ENCODE data around the gene MBOAT2. TPM values are rescaled to one million over a fixed set of nuclear protein-coding genes. Genes with fewer than 3 reads are reported as not detected.
"Not testable (repeated sequence)": the region's sequence is repeated elsewhere in the genome, so short reads cannot be mapped to it uniquely, and the experiment has no call there.

MBOAT2 gene
- total RNA-seq, 1 experiment from 2014 or later = 65.1 TPM

DNA sequence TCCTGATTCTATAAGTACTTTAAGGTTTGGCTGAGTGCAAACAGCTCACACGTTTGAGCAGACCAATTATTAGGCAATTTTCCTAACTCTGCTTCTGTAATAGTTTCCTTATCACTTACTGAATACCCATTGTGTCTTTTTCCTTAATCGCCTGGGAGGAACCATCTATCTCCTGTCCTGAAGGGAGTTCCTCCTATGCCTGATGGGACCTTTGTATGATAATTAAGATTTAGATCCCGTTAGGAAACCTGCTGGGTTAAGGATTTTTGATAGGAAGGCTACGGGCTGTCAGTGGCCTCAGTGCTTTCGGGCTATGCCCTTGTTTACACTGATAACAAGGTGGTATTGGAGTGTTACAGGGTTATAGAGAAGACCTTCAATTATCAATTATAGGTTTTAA lies 106.8 kb downstream of the MBOAT2 start:
- intact Hi-C loops (cut with micrococcal nuclease; ENCODE audit: unreplicated experiment); CTCF ChIA-PET; BruUV-seq (replicated peaks); H3K36me3 ChIP-seq (ENCODE audit: insufficient read depth, low read length, poor library complexity, severe bottlenecking); H3K9me3 ChIP-seq (ENCODE audit: low read depth, low read length, poor library complexity, severe bottlenecking); POLR2A ChIA-PET (ENCODE audit: low non-redundant PET); H3K27me3 ChIP-seq (replicated peaks; ENCODE audit: insufficient read depth, low read depth, low read length, poor library complexity); H3K4me3 ChIP-seq (ENCODE audit: low read depth, low read length, poor library complexity, severe bottlenecking); H3K4me1 ChIP-seq (ENCODE audit: insufficient read depth, low read length, poor library complexity, severe bottlenecking): not testable (repeated sequence)
- DNase-seq (ENCODE audit: low spot score) = peak; percentile 32
- H3K27ac ChIP-seq (ENCODE audit: low read depth, low read length, poor library complexity, severe bottlenecking) = peak overlapping the region; percentile 32

DNA sequence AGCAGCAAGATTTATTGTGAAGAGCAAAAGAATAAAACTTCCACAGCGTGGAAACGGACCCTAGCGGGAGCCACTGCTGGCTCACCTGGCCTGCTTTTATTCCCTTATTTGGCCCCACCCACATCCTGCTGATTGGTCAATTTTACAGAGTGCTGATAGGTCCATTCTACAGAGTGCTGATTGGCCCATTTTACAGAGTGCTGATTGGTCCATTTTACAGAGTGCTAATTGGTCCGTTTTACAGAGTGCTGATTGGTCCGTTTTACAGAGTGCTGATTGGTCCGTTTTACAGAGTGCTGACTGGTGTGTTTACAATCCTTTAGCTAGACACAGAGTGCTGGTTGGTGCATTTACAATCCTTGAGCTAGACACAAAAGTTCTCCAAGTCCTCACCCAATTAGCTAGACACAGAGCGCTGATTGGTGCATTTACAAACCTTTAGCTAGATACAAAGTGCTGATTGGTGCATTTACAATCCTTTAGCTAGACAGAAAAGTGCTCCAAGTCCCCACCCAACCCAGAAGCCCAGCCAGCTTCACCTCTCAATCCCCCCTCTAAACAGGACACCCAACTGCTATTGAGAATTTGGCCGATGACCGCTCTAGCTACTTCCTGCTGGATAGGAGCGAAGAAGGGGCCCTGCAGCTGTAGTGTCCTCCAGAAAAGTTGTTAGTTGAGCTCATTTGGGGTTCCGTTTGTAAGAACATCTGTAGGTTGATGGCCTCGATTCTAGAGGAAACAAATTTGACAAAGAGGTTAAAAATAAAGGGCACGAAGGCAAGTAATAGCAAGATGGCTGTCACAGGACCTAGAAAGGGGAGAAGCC lies 108.2 kb downstream of the MBOAT2 start:
- H3K4me3 ChIP-seq (ENCODE audit: low read depth, low read length, poor library complexity, severe bottlenecking); H3K9me3 ChIP-seq (ENCODE audit: low read depth, low read length, poor library complexity, severe bottlenecking); intact Hi-C loops (cut with micrococcal nuclease; ENCODE audit: unreplicated experiment); H3K27me3 ChIP-seq (replicated peaks; ENCODE audit: insufficient read depth, low read depth, low read length, poor library complexity); H3K27ac ChIP-seq (ENCODE audit: low read depth, low read length, poor library complexity, severe bottlenecking); DNase-seq (ENCODE audit: low spot score); H3K4me1 ChIP-seq (ENCODE audit: insufficient read depth, low read length, poor library complexity, severe bottlenecking); H3K36me3 ChIP-seq (ENCODE audit: insufficient read depth, low read length, poor library complexity, severe bottlenecking); BruUV-seq (replicated peaks); POLR2A ChIA-PET (ENCODE audit: low non-redundant PET): not testable (repeated sequence)
- CTCF ChIA-PET = interaction anchor here (0.6 kb wide), 1 partner anchor 211 kb away, joined by 6 read pairs; no protein-coding TSS in a partner anchor

- POLR2A ChIA-PET (ENCODE audit: low non-redundant PET) = no interaction called here
- peaks cover 8% of the 10 kb centered on the region for H3K36me3 ChIP-seq (ENCODE audit: insufficient read depth, low read length, poor library complexity, severe bottlenecking)
- TF ChIP-seq CTCF (conservative IDR thresholded peaks at IDR 0.05; ENCODE audit: low read depth, low read length) (no peak), EZH2 (IDR thresholded peaks at IDR 0.05; ENCODE audit: borderline replicate concordance, low read depth, low read length, poor library complexity, severe bottlenecking) (no peak)
- no TSS peak for BruUV-seq (replicated peaks)
- CTCF ChIA-PET = no interaction called here
- peak; percentile 54 for DNase-seq (ENCODE audit: low spot score)
- H3K27ac ChIP-seq (ENCODE audit: low read depth, low read length, poor library complexity, severe bottlenecking) = no peak overlapping the region
- H3K9me3 ChIP-seq (ENCODE audit: low read depth, low read length, poor library complexity, severe bottlenecking) = no peaks in the 10 kb centered on the region
- no peak overlapping the region for H3K4me3 ChIP-seq (ENCODE audit: low read depth, low read length, poor library complexity, severe bottlenecking)
- intact Hi-C loops (cut with micrococcal nuclease; ENCODE audit: unreplicated experiment) = no loop called here
- peaks cover 10% of the 10 kb centered on the region for H3K4me1 ChIP-seq (ENCODE audit: insufficient read depth, low read length, poor library complexity, severe bottlenecking)
- no peaks in the 10 kb centered on the region for H3K27me3 ChIP-seq (replicated peaks; ENCODE audit: insufficient read depth, low read depth, low read length, poor library complexity)
These were observed 109.3 kb downstream of the MBOAT2 start for GRCh38 chr2:8893978-8894820.

DNA sequence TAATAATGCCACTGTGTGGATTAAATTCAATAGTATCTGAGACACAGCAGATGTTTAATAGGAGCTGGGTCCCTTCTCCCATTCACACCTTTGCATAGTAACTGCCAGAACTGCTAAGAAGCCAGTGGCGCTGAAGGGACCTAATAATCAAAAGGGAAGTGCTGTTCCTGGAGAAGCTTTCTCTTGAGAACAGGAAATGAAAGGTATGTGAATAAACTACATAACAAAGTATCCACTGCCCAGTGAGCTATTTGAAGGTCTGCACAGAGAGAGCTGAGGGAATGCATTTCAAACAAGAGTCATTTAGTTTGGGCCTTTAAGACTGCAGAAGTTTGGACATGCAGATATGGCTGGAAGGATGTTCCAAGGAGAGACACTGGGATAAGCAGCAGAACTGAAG lies 110.0 kb downstream of the MBOAT2 start:
- intact Hi-C loops (cut with micrococcal nuclease; ENCODE audit: unreplicated experiment) = no loop called here
- POLR2A ChIA-PET (ENCODE audit: low non-redundant PET) = no interaction called here
- Histone ChIP-seq H3K4me3 (ENCODE audit: low read depth, low read length, poor library complexity, severe bottlenecking) (no peak overlapping the region), H3K27me3 (replicated peaks; ENCODE audit: insufficient read depth, low read depth, low read length, poor library complexity) (no peaks in the 10 kb centered on the region), H3K4me1 (ENCODE audit: insufficient read depth, low read length, poor library complexity, severe bottlenecking) (peaks cover 14% of the 10 kb centered on the region), H3K36me3 (ENCODE audit: insufficient read depth, low read length, poor library complexity, severe bottlenecking) (peaks cover 8% of the 10 kb centered on the region), H3K27ac (ENCODE audit: low read depth, low read length, poor library complexity, severe bottlenecking) (no peak overlapping the region), H3K9me3 (ENCODE audit: low read depth, low read length, poor library complexity, severe bottlenecking) (no peaks in the 10 kb centered on the region)
- no TSS peak for BruUV-seq (replicated peaks)
- CTCF ChIA-PET = no interaction called here
- DNase-seq (ENCODE audit: low spot score) = no peak
- no peak for TF ChIP-seq CTCF (conservative IDR thresholded peaks at IDR 0.05; ENCODE audit: low read depth, low read length)
